ENCODE measurements around the gene TMEM272.

The TMEM272 gene

GRCh38 chr13:51844862-51845573 is at the start of gene TMEM272:
Gene TMEM272, minus strand, starts transcription at chr13:51845177. Its CDS starts 6,647 bp downstream, at chr13:51838530.
- peak in 1 of 2 experiments; percentile 24 for DNase-seq

GRCh38 chr13:51894239-51894638 is 49.3 kb upstream of the TMEM272 start:
- DNase-seq: no peak

- DNase-seq: no peak
Observed at GRCh38 chr13:51892657-51893056, 47.7 kb upstream of the TMEM272 start.

GRCh38 chr13:51887468-51887867 is 42.5 kb upstream of the TMEM272 start:
- no peak for DNase-seq

GRCh38 chr13:51885651-51886050 is 40.7 kb upstream of the TMEM272 start:
- DNase-seq: no peak

- no peak for DNase-seq
Observed at GRCh38 chr13:51883226-51883600, 38.2 kb upstream of the TMEM272 start.

- no peak for DNase-seq
Observed at GRCh38 chr13:51882570-51883225, 37.7 kb upstream of the TMEM272 start.

GRCh38 chr13:51881296-51881695 is 36.3 kb upstream of the TMEM272 start:
- DNase-seq: no peak

- DNase-seq: no peak
Observed at GRCh38 chr13:51879133-51879532, 34.2 kb upstream of the TMEM272 start.

- no peak for DNase-seq
Observed at GRCh38 chr13:51874651-51875050, 29.7 kb upstream of the TMEM272 start.

GRCh38 chr13:51873837-51874236 is 28.9 kb upstream of the TMEM272 start:
- no peak for DNase-seq

GRCh38 chr13:51873117-51873798 is 28.3 kb upstream of the TMEM272 start:
- DNase-seq: no peak

- no peak for DNase-seq
Observed at GRCh38 chr13:51870616-51871015, 25.6 kb upstream of the TMEM272 start.

- no peak for DNase-seq
Observed at GRCh38 chr13:51869916-51870315, 24.9 kb upstream of the TMEM272 start.

- no peak for DNase-seq
Observed at GRCh38 chr13:51867062-51867461, 22.1 kb upstream of the TMEM272 start.

- DNase-seq: no peak
Observed at GRCh38 chr13:51865838-51866237, 20.9 kb upstream of the TMEM272 start.

- no peak for DNase-seq
Observed at GRCh38 chr13:51862957-51863356, 18.0 kb upstream of the TMEM272 start.

GRCh38 chr13:51861723-51862300 is 16.8 kb upstream of the TMEM272 start, which contains the start of gene CCDC70:
Gene CCDC70, plus strand, starts transcription at chr13:51861969. Its CDS starts 3,443 bp downstream, at chr13:51865412.
- DNase-seq: no peak

- no peak for DNase-seq
Observed at GRCh38 chr13:51858433-51859247, 13.7 kb upstream of the TMEM272 start.

GRCh38 chr13:51856998-51857397 is 12.0 kb upstream of the TMEM272 start:
- DNase-seq: no peak

GRCh38 chr13:51856027-51856736 is 11.2 kb upstream of the TMEM272 start:
- DNase-seq: no peak
